ENCODE measurements around the gene USP4.
"Not testable (repeated sequence)": the region's sequence is repeated elsewhere in the genome, so short reads cannot be mapped to it uniquely, and the experiment has no call there.

Gene USP4

GRCh38 chr3:49351521-49352011 lies 11.7 kb upstream of the USP4 start:
- peak; percentile 81 to 82 for DNase-seq

- DNase-seq, result no peak
Measured at GRCh38 chr3:49349348-49350114, 9.7 kb upstream of the USP4 start.

- not testable (repeated sequence) for DNase-seq
Measured at GRCh38 chr3:49348361-49348760, 8.5 kb upstream of the USP4 start.

GRCh38 chr3:49346797-49347251 lies 7.0 kb upstream of the USP4 start:
- DNase-seq, result no peak

GRCh38 chr3:49343163-49343562 lies 3.3 kb upstream of the USP4 start:
- DNase-seq, result peak; percentile 23 to 29

GRCh38 chr3:49341996-49342395 lies 2.1 kb upstream of the USP4 start:
- no peak for DNase-seq

- no peak for DNase-seq
Measured at GRCh38 chr3:49339581-49339940, 292 bp downstream of the USP4 start.

- DNase-seq, result no peak
Measured at GRCh38 chr3:49333916-49334633, 5.8 kb downstream of the USP4 start.

GRCh38 chr3:49333091-49333490 lies 6.8 kb downstream of the USP4 start:
- peak; percentile 65 to 87 for DNase-seq

GRCh38 chr3:49329186-49329585 lies 10.7 kb downstream of the USP4 start:
- no peak for DNase-seq

- not testable (repeated sequence) for DNase-seq
Measured at GRCh38 chr3:49328350-49328749, 11.5 kb downstream of the USP4 start.

- peak in 1 of 2 experiments; percentile 19 for DNase-seq
Measured at GRCh38 chr3:49327485-49327884, 12.4 kb downstream of the USP4 start.

GRCh38 chr3:49324768-49325167 lies 15.1 kb downstream of the USP4 start:
- no peak for DNase-seq

- DNase-seq, result no peak
Measured at GRCh38 chr3:49316696-49317457, 23.0 kb downstream of the USP4 start.

GRCh38 chr3:49313896-49314688 lies 25.8 kb downstream of the USP4 start:
- no peak for DNase-seq

- DNase-seq, result no peak
Measured at GRCh38 chr3:49311283-49311682, 28.6 kb downstream of the USP4 start.

- DNase-seq, result no peak
Measured at GRCh38 chr3:49310677-49311076, 29.2 kb downstream of the USP4 start.

GRCh38 chr3:49305608-49306007 lies 34.2 kb downstream of the USP4 start:
- no peak for DNase-seq

GRCh38 chr3:49302613-49303012 lies 37.2 kb downstream of the USP4 start:
- DNase-seq, result no peak

GRCh38 chr3:49300595-49300994 lies 39.3 kb downstream of the USP4 start:
- no peak for DNase-seq

- DNase-seq, result no peak
Measured at GRCh38 chr3:49298511-49298910, 41.3 kb downstream of the USP4 start.

GRCh38 chr3:49296781-49297411 lies 43.0 kb downstream of the USP4 start:
- no peak for DNase-seq

Data from AML-193 (cell line).